ENCODE data around the gene RAB11B.

Gene RAB11B

DNA sequence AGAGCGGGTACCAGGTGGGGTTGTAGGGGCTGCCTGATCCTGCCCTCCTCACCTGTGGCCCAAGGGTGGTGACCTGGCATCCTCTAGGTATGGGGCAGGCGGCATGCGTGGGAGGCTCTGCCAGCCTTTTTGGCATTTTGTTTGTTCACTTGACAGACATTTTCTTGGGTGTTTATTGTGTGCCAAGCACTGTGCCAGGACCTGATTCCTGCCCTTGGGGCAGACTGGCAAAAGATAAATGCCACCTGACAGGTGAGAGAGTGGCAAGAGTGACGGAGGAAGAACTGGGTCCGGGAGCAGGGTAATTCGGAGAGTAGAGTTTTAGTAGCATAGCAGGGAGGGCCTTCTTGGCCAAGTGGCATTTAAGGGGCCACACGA lies 6.0 kb downstream of the RAB11B start:
- TF ChIP-seq, protein P1, sequence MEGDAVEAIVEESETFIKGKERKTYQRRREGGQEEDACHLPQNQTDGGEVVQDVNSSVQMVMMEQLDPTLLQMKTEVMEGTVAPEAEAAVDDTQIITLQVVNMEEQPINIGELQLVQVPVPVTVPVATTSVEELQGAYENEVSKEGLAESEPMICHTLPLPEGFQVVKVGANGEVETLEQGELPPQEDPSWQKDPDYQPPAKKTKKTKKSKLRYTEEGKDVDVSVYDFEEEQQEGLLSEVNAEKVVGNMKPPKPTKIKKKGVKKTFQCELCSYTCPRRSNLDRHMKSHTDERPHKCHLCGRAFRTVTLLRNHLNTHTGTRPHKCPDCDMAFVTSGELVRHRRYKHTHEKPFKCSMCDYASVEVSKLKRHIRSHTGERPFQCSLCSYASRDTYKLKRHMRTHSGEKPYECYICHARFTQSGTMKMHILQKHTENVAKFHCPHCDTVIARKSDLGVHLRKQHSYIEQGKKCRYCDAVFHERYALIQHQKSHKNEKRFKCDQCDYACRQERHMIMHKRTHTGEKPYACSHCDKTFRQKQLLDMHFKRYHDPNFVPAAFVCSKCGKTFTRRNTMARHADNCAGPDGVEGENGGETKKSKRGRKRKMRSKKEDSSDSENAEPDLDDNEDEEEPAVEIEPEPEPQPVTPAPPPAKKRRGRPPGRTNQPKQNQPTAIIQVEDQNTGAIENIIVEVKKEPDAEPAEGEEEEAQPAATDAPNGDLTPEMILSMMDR (IDR thresholded peaks at IDR 0.05; ENCODE audit: low read depth, low read length): no peak
- H3K9me3 ChIP-seq (ENCODE audit: severe bottlenecking): no peaks in the 10 kb centered on the region
- no peaks in the 10 kb centered on the region for H3K27me3 ChIP-seq (ENCODE audit: insufficient read depth, low read depth, severe bottlenecking)
- no peak for DNase-seq
- H3K27ac ChIP-seq: no peak overlapping the region
- no peak overlapping the region for H3K4me3 ChIP-seq (ENCODE audit: low read depth, low read length)
- H3K36me3 ChIP-seq: peaks cover 29% of the 10 kb centered on the region

DNA sequence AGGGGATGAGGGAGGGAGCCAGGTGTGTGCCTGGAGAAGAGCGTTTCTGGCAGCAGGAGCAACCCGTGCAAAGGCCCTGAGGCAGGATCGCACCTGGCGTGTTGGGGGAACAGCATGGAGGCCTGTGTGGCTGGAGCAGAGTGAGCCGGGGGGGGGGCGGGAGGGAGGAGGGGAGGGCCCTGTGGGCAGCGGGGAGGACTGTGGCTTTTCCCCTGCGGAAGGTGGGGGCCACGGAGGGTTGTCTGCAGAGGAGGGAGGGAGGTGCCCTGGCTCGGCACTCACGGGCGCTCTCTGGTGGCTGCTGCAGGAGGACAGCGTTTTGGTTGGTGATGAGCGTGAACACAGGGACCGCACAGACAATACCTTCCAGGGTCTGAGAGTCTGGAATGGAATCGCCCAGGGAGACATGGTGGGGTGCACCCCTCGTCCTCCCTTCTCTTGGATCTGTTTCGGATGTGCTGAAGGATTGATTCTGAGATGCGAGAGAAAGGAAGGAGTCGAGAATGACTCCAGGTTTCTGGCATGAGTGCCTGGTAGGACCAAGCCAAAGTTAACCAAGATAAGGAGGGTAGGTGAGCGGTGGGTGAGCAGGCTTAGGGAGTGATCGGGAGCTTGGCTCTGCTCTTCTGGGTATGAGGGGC lies 6.5 kb downstream of the RAB11B start:
- H3K27ac ChIP-seq: no peak overlapping the region
- no peaks in the 10 kb centered on the region for H3K27me3 ChIP-seq (ENCODE audit: insufficient read depth, low read depth, severe bottlenecking)
- TF ChIP-seq, protein P1 (IDR thresholded peaks at IDR 0.05; ENCODE audit: low read depth, low read length): peak; percentile 84
- peaks cover 32% of the 10 kb centered on the region for H3K36me3 ChIP-seq
- no peak overlapping the region for H3K4me3 ChIP-seq (ENCODE audit: low read depth, low read length)
- peak; percentile 74 for DNase-seq
- H3K9me3 ChIP-seq (ENCODE audit: severe bottlenecking): no peaks in the 10 kb centered on the region

DNA sequence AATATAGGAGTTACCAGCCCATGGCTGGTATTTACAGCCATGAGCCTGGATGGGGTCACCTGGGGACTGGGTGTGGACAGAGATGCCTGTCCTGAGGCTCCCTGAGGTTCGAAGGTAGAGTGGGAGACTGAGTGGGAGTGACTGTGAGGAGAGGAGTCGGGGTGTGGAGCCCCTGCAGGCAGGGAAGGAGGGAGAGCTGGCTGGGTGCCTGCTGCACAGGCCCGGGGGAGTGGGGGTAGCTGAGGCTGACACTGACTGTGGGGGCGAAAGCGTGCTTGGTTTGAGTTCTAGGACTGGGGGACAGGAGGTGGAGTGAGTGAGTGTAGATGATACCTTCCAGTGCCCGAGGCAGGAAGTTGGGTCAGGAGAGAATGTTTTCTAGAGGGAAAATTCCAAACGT lies 7.1 kb downstream of the RAB11B start:
- Histone ChIP-seq H3K9me3 (ENCODE audit: severe bottlenecking) (no peaks in the 10 kb centered on the region), H3K27me3 (ENCODE audit: insufficient read depth, low read depth, severe bottlenecking) (no peaks in the 10 kb centered on the region), H3K27ac (no peak overlapping the region), H3K4me3 (ENCODE audit: low read depth, low read length) (no peak overlapping the region), H3K36me3 (peaks cover 38% of the 10 kb centered on the region)
- TF ChIP-seq, protein P1 (IDR thresholded peaks at IDR 0.05; ENCODE audit: low read depth, low read length): no peak
- no peak for DNase-seq

DNA sequence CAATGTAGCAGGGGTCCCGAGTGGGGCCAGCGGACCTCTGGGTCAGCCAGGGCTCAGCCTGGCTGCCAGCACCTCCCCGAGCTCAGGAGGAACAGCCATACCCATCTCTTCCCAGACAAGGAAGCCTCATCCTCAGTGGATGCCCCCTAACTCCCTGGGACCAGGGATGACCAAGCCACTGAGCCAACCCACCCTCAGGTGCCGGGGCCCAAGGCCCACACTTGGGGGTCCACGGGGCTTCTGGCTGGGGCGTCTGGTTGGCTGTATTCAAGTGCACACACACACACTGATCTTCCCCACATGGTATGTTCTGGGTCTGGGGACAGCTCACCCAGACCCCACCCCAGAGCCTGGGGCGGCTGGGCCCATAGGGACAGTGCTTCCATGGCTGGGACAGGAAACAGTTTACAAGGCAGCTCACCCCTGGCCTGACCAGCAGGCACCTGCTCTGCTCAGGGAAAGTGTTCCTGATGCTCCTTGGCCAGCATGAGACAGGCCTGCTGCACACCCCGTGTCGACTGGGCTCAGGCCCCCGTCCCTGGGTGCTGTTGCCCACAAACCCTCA lies 7.7 kb downstream of the RAB11B start:
- no peak overlapping the region for H3K4me3 ChIP-seq (ENCODE audit: low read depth, low read length)
- H3K9me3 ChIP-seq (ENCODE audit: severe bottlenecking): no peaks in the 10 kb centered on the region
- H3K27me3 ChIP-seq (ENCODE audit: insufficient read depth, low read depth, severe bottlenecking): no peaks in the 10 kb centered on the region
- TF ChIP-seq, protein P1 (IDR thresholded peaks at IDR 0.05; ENCODE audit: low read depth, low read length): no peak
- no peak for DNase-seq
- no peak overlapping the region for H3K27ac ChIP-seq
- H3K36me3 ChIP-seq: peaks cover 42% of the 10 kb centered on the region

GRCh38 chr19:8398311-8398771 lies 8.2 kb downstream of the RAB11B start:
- H3K4me3 ChIP-seq (ENCODE audit: low read depth, low read length): no peak overlapping the region
- H3K9me3 ChIP-seq (ENCODE audit: severe bottlenecking): no peaks in the 10 kb centered on the region
- DNase-seq: no peak
- H3K36me3 ChIP-seq: peaks cover 46% of the 10 kb centered on the region
- no peak overlapping the region for H3K27ac ChIP-seq
- TF ChIP-seq, protein P1 (IDR thresholded peaks at IDR 0.05; ENCODE audit: low read depth, low read length): no peak
- no peaks in the 10 kb centered on the region for H3K27me3 ChIP-seq (ENCODE audit: insufficient read depth, low read depth, severe bottlenecking)

Measured in WERI-Rb-1 (cell line).